Measurements from ENCODE around the gene MYO5B.

GRCh38 chr18:49935215-49935614 is 259.7 kb downstream of the MYO5B start:
- TF ChIP-seq CTCF (IDR thresholded peaks at IDR 0.05) (no peak), POLR2AphosphoS5 (IDR thresholded peaks at IDR 0.05; ENCODE audit: insufficient read depth in 1 of 2, low read depth in 1 of 2) (no peak), POLR2A (IDR thresholded peaks at IDR 0.05) (no peak)
